OCI-LY7 (cell line): ENCODE data around the gene ARHGAP42. TPM values are rescaled to one million over a fixed set of nuclear protein-coding genes. Genes with fewer than 3 reads are reported as not detected.

Experiments
- BruUV-seq: library from RNA; stranded (reverse); fragments of 400-500 nt; replicated peaks from 2 replicates; lab custom pipeline; 2021; lab: Mats Ljungman, UMichigan
- CTCF ChIA-PET: fragments of 300-600 bp; sonication (Branson Sonifier 250); formaldehyde crosslinking; loops from one replicate; lab custom pipeline; 2022; ENCODE audit warnings: antibody characterized with exemption; ENCODE audit not compliant: unreplicated experiment; lab: Charles Lee
- POLR2A ChIA-PET: fragments of 300-600 bp; sonication (Branson Sonifier 250); formaldehyde crosslinking; loops from one replicate; lab custom pipeline; 2022; ENCODE audit warnings: antibody characterized with exemption; lab: Charles Lee
- DNase-seq: peaks from one replicate; pipeline ENCODE4 v3.0.0-alpha.2; 2015; ENCODE audit warnings: low spot score
- H2AFZ ChIP-seq: fragments of 200-600 bp; sonication (generic), shearing (Covaris generic); 2 replicates; pipeline ENCODE4 v1.6.1; 2014; ENCODE audit warnings: mild to moderate bottlenecking, antibody characterized with exemption, low read length, moderate library complexity
- H3K27ac ChIP-seq: fragments of 200-600 bp; sonication (generic); 2 replicates; pipeline ENCODE4 v1.5.1; 2014; ENCODE audit warnings: mixed run types, low read depth, mild to moderate bottlenecking, moderate library complexity, low read length, inconsistent platforms; ENCODE audit not compliant: poor library complexity, severe bottlenecking
- H3K36me3 ChIP-seq: fragments of 200-600 bp; sonication (generic); 2 replicates; pipeline ENCODE4 v1.6.1; 2014; ENCODE audit warnings: mild to moderate bottlenecking, antibody characterized with exemption, low read length, moderate library complexity, mixed read lengths; ENCODE audit not compliant: insufficient read depth
- H3K4me1 ChIP-seq: fragments of 200-600 bp; sonication (generic); 2 replicates; pipeline ENCODE4 v1.5.1; 2014; ENCODE audit warnings: mild to moderate bottlenecking, low read length; ENCODE audit not compliant: insufficient read depth, poor library complexity, severe bottlenecking
- H3K4me2 ChIP-seq: fragments of 200-600 bp; sonication (generic); 2 replicates; pipeline ENCODE4 v1.6.1; 2014; ENCODE audit warnings: mild to moderate bottlenecking, low read length
- H3K4me3 ChIP-seq: fragments of 200-600 bp; sonication (generic); 2 replicates; pipeline ENCODE4 v1.5.1; 2014; ENCODE audit warnings: mild to moderate bottlenecking, low read depth, low read length; ENCODE audit not compliant: poor library complexity, severe bottlenecking
- H3K79me2 ChIP-seq: fragments of 200-600 bp; sonication (generic); 2 replicates; pipeline ENCODE4 v1.6.1; 2016; ENCODE audit warnings: low read depth, mild to moderate bottlenecking, low read length, moderate library complexity, mixed read lengths; ENCODE audit not compliant: insufficient read depth
- H3K9me2 ChIP-seq: fragments of 200-600 bp; sonication (generic); 2 replicates; pipeline ENCODE4 v1.6.1; 2016; ENCODE audit warnings: mild to moderate bottlenecking, low read length, mixed read lengths; ENCODE audit not compliant: insufficient read depth
- H3K9me3 ChIP-seq: fragments of 200-600 bp; sonication (generic); 2 replicates; pipeline ENCODE4 v1.6.1; 2014; ENCODE audit warnings: mild to moderate bottlenecking, mixed run types, low read length, mixed read lengths
- H4K20me1 ChIP-seq: fragments of 200-600 bp; sonication (generic); 2 replicates; pipeline ENCODE4 v1.6.1; 2014; ENCODE audit warnings: mild to moderate bottlenecking, antibody characterized with exemption, low read length, moderate library complexity, mixed read lengths; ENCODE audit not compliant: insufficient read depth
- CTCF ChIP-seq: fragments of 200-600 bp; sonication (generic); conservative IDR thresholded peaks from 2 replicates; pipeline ENCODE4 v1.5.1; 2014; ENCODE audit warnings: mild to moderate bottlenecking, antibody characterized with exemption, low read length, moderate library complexity, mixed read lengths
- EZH2phosphoT487 ChIP-seq: fragments of 200-600 bp; sonication (generic); IDR thresholded peaks from 2 replicates; pipeline ENCODE4 v1.6.1; 2018; ENCODE audit warnings: low read depth, borderline replicate concordance, mild to moderate bottlenecking, mixed run types, antibody characterized with exemption, low read length, moderate library complexity, mixed read lengths
- intact Hi-C: fragments of 100-400 bp; cut with micrococcal nuclease; formaldehyde crosslinking; loops from one replicate; pipeline ENCODE4 v1.10.0; 2022; ENCODE audit not compliant: unreplicated experiment
- total RNA-seq, 2 experiments: library from RNA; depleted of rRNA in 1 of 2; stranded (reverse); fragments of >200 nt in 1 of 2; shearing (Covaris generic) in 1 of 2; gene quantifications; 2 replicates each; pipeline ENCODE4 v1.2.3, GENCODE V29; 2014 to 2022

Gene ARHGAP42
- total RNA-seq, 2 experiments from 2014 or later = not detected

- intact Hi-C loops = no loop called here
- Histone ChIP-seq H4K20me1 (no peaks in the 10 kb centered on the region), H3K9me2 (no peaks in the 10 kb centered on the region), H3K79me2 (no peaks in the 10 kb centered on the region), H3K4me1 (no peaks in the 10 kb centered on the region), H3K4me2 (no peak overlapping the region), H3K4me3 (no peak overlapping the region), H3K36me3 (no peaks in the 10 kb centered on the region), H3K9me3 (no peaks in the 10 kb centered on the region), H3K27ac (no peak overlapping the region), H2AFZ (no peak overlapping the region)
- CTCF ChIA-PET = no interaction called here
- POLR2A ChIA-PET = no interaction called here
- TF ChIP-seq EZH2phosphoT487 = no peak
- no peak for TF ChIP-seq CTCF
- BruUV-seq = no TSS peak
- DNase-seq = no peak
These were observed 43.2 kb downstream of the ARHGAP42 start for GRCh38 chr11:100730266-100730665.

GRCh38 chr11:100731471-100731870 lies 44.4 kb downstream of the ARHGAP42 start:
- CTCF ChIA-PET = no interaction called here

More at GRCh38 chr11:100731471-100731870, 44.4 kb downstream of the ARHGAP42 start:
- Histone ChIP-seq H2AFZ (no peak overlapping the region), H3K27ac (no peak overlapping the region), H3K9me3 (no peaks in the 10 kb centered on the region), H3K79me2 (no peaks in the 10 kb centered on the region), H3K9me2 (no peaks in the 10 kb centered on the region), H3K4me3 (no peak overlapping the region), H4K20me1 (no peaks in the 10 kb centered on the region), H3K36me3 (no peaks in the 10 kb centered on the region), H3K4me2 (no peak overlapping the region), H3K4me1 (no peaks in the 10 kb centered on the region)
- intact Hi-C loops = no loop called here
- TF ChIP-seq CTCF (no peak), EZH2phosphoT487 (no peak)
- POLR2A ChIA-PET = interaction anchor here (0.6 kb wide), 1 partner anchor 85 kb away, joined by 4 read pairs; no protein-coding TSS in a partner anchor
- DNase-seq = no peak
- no TSS peak for BruUV-seq
